ENCODE results near the gene ENG. TPM values are rescaled to one million over a fixed set of nuclear protein-coding genes. Genes with fewer than 3 reads are reported as not detected.
"Not testable (repeated sequence)": the region's sequence is repeated elsewhere in the genome, so short reads cannot be mapped to it uniquely, and the experiment has no call there.

ENG gene
- total RNA-seq, 1 experiment from 2014 or later = not detected

- no peak for DNase-seq
- Histone ChIP-seq H3K79me2 (ENCODE audit: low read length) (no peaks in the 10 kb centered on the region), H3K9me2 (replicated peaks; ENCODE audit: insufficient read depth, low read length) (no peaks in the 10 kb centered on the region), H4K20me1 (ENCODE audit: insufficient read depth, low read depth, low read length) (no peaks in the 10 kb centered on the region), H3K27ac (ENCODE audit: low read length) (no peak overlapping the region), H3K27me3 (ENCODE audit: low read length) (no peaks in the 10 kb centered on the region), H3K9me3 (ENCODE audit: low read length) (no peaks in the 10 kb centered on the region), H3K4me3 (ENCODE audit: low read length) (no peak overlapping the region), H2AFZ (ENCODE audit: low read length) (no peak overlapping the region), H3K4me2 (ENCODE audit: low read depth, low read length, poor library complexity, severe bottlenecking) (no peak overlapping the region), H3K4me1 (ENCODE audit: low read length) (no peaks in the 10 kb centered on the region), H3K36me3 (ENCODE audit: insufficient read depth, low read length) (peaks cover 11% of the 10 kb centered on the region), H3K9ac (ENCODE audit: low read length) (no peak overlapping the region)
Measured at GRCh38 chr9:127884427-127884911, 30.0 kb upstream of the ENG start.

GRCh38 chr9:127883959-127884358 lies 29.5 kb upstream of the ENG start:
- no peaks in the 10 kb centered on the region for H4K20me1 ChIP-seq (ENCODE audit: insufficient read depth, low read depth, low read length)
- H3K27me3 ChIP-seq (ENCODE audit: low read length) = no peaks in the 10 kb centered on the region
- no peak overlapping the region for H3K27ac ChIP-seq (ENCODE audit: low read length)
- H3K4me2 ChIP-seq (ENCODE audit: low read depth, low read length, poor library complexity, severe bottlenecking) = no peak overlapping the region
- H3K4me3 ChIP-seq (ENCODE audit: low read length) = no peak overlapping the region
- DNase-seq = no peak
- no peaks in the 10 kb centered on the region for H3K79me2 ChIP-seq (ENCODE audit: low read length)
- H3K4me1 ChIP-seq (ENCODE audit: low read length) = 0 out of 2 replicates have a peak, but pooled peaks cover 1% of the 10 kb centered on the region
- H3K9me2 ChIP-seq (replicated peaks; ENCODE audit: insufficient read depth, low read length) = no peaks in the 10 kb centered on the region
- no peak overlapping the region for H3K9ac ChIP-seq (ENCODE audit: low read length)
- no peaks in the 10 kb centered on the region for H3K9me3 ChIP-seq (ENCODE audit: low read length)
- no peak overlapping the region for H2AFZ ChIP-seq (ENCODE audit: low read length)
- peaks cover 11% of the 10 kb centered on the region for H3K36me3 ChIP-seq (ENCODE audit: insufficient read depth, low read length)

GRCh38 chr9:127881715-127882114 lies 27.3 kb upstream of the ENG start:
- not testable (repeated sequence) for H3K9ac ChIP-seq (ENCODE audit: low read length)

GRCh38 chr9:127880143-127880542 lies 25.7 kb upstream of the ENG start:
- H3K27me3 ChIP-seq (ENCODE audit: low read length) = no peaks in the 10 kb centered on the region
- no peak overlapping the region for H3K4me3 ChIP-seq (ENCODE audit: low read length)
- H2AFZ ChIP-seq (ENCODE audit: low read length) = no peak overlapping the region
- no peaks in the 10 kb centered on the region for H3K36me3 ChIP-seq (ENCODE audit: insufficient read depth, low read length)
- H3K4me1 ChIP-seq (ENCODE audit: low read length) = 0 out of 2 replicates have a peak, but pooled peaks cover 2% of the 10 kb centered on the region
- no peaks in the 10 kb centered on the region for H3K9me3 ChIP-seq (ENCODE audit: low read length)
- H3K9ac ChIP-seq (ENCODE audit: low read length) = no peak overlapping the region
- no peaks in the 10 kb centered on the region for H3K9me2 ChIP-seq (replicated peaks; ENCODE audit: insufficient read depth, low read length)
- no peak overlapping the region for H3K4me2 ChIP-seq (ENCODE audit: low read depth, low read length, poor library complexity, severe bottlenecking)
- no peaks in the 10 kb centered on the region for H4K20me1 ChIP-seq (ENCODE audit: insufficient read depth, low read depth, low read length)
- no peak for DNase-seq
- no peak overlapping the region for H3K27ac ChIP-seq (ENCODE audit: low read length)
- no peaks in the 10 kb centered on the region for H3K79me2 ChIP-seq (ENCODE audit: low read length)

More at GRCh38 chr9:127881715-127882114, 27.3 kb upstream of the ENG start:
- H3K9me3 ChIP-seq (ENCODE audit: low read length); H3K27ac ChIP-seq (ENCODE audit: low read length); H3K4me2 ChIP-seq (ENCODE audit: low read depth, low read length, poor library complexity, severe bottlenecking); H2AFZ ChIP-seq (ENCODE audit: low read length); DNase-seq; H4K20me1 ChIP-seq (ENCODE audit: insufficient read depth, low read depth, low read length); H3K4me1 ChIP-seq (ENCODE audit: low read length); H3K9me2 ChIP-seq (replicated peaks; ENCODE audit: insufficient read depth, low read length); H3K4me3 ChIP-seq (ENCODE audit: low read length); H3K27me3 ChIP-seq (ENCODE audit: low read length); H3K36me3 ChIP-seq (ENCODE audit: insufficient read depth, low read length); H3K79me2 ChIP-seq (ENCODE audit: low read length): not testable (repeated sequence)

- Histone ChIP-seq H4K20me1 (ENCODE audit: insufficient read depth, low read depth, low read length) (no peaks in the 10 kb centered on the region), H3K9me3 (ENCODE audit: low read length) (no peaks in the 10 kb centered on the region), H3K27me3 (ENCODE audit: low read length) (no peaks in the 10 kb centered on the region), H3K4me1 (ENCODE audit: low read length) (0 out of 2 replicates have a peak, but pooled peaks cover 2% of the 10 kb centered on the region), H3K36me3 (ENCODE audit: insufficient read depth, low read length) (no peaks in the 10 kb centered on the region), H3K9me2 (replicated peaks; ENCODE audit: insufficient read depth, low read length) (no peaks in the 10 kb centered on the region), H2AFZ (ENCODE audit: low read length) (no peak overlapping the region), H3K79me2 (ENCODE audit: low read length) (no peaks in the 10 kb centered on the region), H3K9ac (ENCODE audit: low read length) (no peak overlapping the region), H3K4me2 (ENCODE audit: low read depth, low read length, poor library complexity, severe bottlenecking) (no peak overlapping the region), H3K4me3 (ENCODE audit: low read length) (no peak overlapping the region), H3K27ac (ENCODE audit: low read length) (no peak overlapping the region)
- DNase-seq = no peak
Measured at GRCh38 chr9:127878652-127879390, 24.4 kb upstream of the ENG start.

- H4K20me1 ChIP-seq (ENCODE audit: insufficient read depth, low read depth, low read length) = no peaks in the 10 kb centered on the region
- no peak overlapping the region for H3K9ac ChIP-seq (ENCODE audit: low read length)
- no peaks in the 10 kb centered on the region for H3K36me3 ChIP-seq (ENCODE audit: insufficient read depth, low read length)
- H2AFZ ChIP-seq (ENCODE audit: low read length) = no peak overlapping the region
- 0 out of 2 replicates have a peak, but pooled peaks cover 2% of the 10 kb centered on the region for H3K4me1 ChIP-seq (ENCODE audit: low read length)
- no peak overlapping the region for H3K4me3 ChIP-seq (ENCODE audit: low read length)
- no peaks in the 10 kb centered on the region for H3K27me3 ChIP-seq (ENCODE audit: low read length)
- no peaks in the 10 kb centered on the region for H3K79me2 ChIP-seq (ENCODE audit: low read length)
- no peaks in the 10 kb centered on the region for H3K9me2 ChIP-seq (replicated peaks; ENCODE audit: insufficient read depth, low read length)
- no peak for DNase-seq
- no peak overlapping the region for H3K4me2 ChIP-seq (ENCODE audit: low read depth, low read length, poor library complexity, severe bottlenecking)
- no peaks in the 10 kb centered on the region for H3K9me3 ChIP-seq (ENCODE audit: low read length)
- H3K27ac ChIP-seq (ENCODE audit: low read length) = no peak overlapping the region
Measured at GRCh38 chr9:127878001-127878651, 23.7 kb upstream of the ENG start.

GRCh38 chr9:127877566-127877998 lies 23.1 kb upstream of the ENG start, which contains the start of gene AK1:
Gene AK1 (minus strand): TSS chr9:127877675. CDS start chr9:127874617, 3,058 bp downstream.
- no peak within 1 kb of the TSS for H3K9ac ChIP-seq (ENCODE audit: low read length)
- no peaks in the 10 kb centered on the region for H3K79me2 ChIP-seq (ENCODE audit: low read length)
- no peaks in the 10 kb centered on the region for H3K27me3 ChIP-seq (ENCODE audit: low read length)
- no peak within 1 kb of the TSS for H3K4me3 ChIP-seq (ENCODE audit: low read length)
- H3K27ac ChIP-seq (ENCODE audit: low read length) = no peak within 1 kb of the TSS
- H3K4me1 ChIP-seq (ENCODE audit: low read length) = 0 out of 2 replicates have a peak, but pooled peaks cover 2% of the 10 kb centered on the region
- H2AFZ ChIP-seq (ENCODE audit: low read length) = no peak within 1 kb of the TSS
- no peaks in the 10 kb centered on the region for H3K36me3 ChIP-seq (ENCODE audit: insufficient read depth, low read length)
- no peaks in the 10 kb centered on the region for H4K20me1 ChIP-seq (ENCODE audit: insufficient read depth, low read depth, low read length)
- H3K9me3 ChIP-seq (ENCODE audit: low read length) = no peaks in the 10 kb centered on the region
- no peaks in the 10 kb centered on the region for H3K9me2 ChIP-seq (replicated peaks; ENCODE audit: insufficient read depth, low read length)
- DNase-seq = no peak
- no peak within 1 kb of the TSS for H3K4me2 ChIP-seq (ENCODE audit: low read depth, low read length, poor library complexity, severe bottlenecking)

GRCh38 chr9:127876764-127877562 lies 22.5 kb upstream of the ENG start:
- no peaks in the 10 kb centered on the region for H3K36me3 ChIP-seq (ENCODE audit: insufficient read depth, low read length)
- H3K4me2 ChIP-seq (ENCODE audit: low read depth, low read length, poor library complexity, severe bottlenecking) = no peak overlapping the region
- 0 out of 2 replicates have a peak, but pooled peaks cover 2% of the 10 kb centered on the region for H3K4me1 ChIP-seq (ENCODE audit: low read length)
- H3K4me3 ChIP-seq (ENCODE audit: low read length) = no peak overlapping the region
- no peak overlapping the region for H3K27ac ChIP-seq (ENCODE audit: low read length)
- no peaks in the 10 kb centered on the region for H3K9me2 ChIP-seq (replicated peaks; ENCODE audit: insufficient read depth, low read length)
- no peaks in the 10 kb centered on the region for H3K9me3 ChIP-seq (ENCODE audit: low read length)
- H3K9ac ChIP-seq (ENCODE audit: low read length) = no peak overlapping the region
- no peaks in the 10 kb centered on the region for H3K79me2 ChIP-seq (ENCODE audit: low read length)
- H4K20me1 ChIP-seq (ENCODE audit: insufficient read depth, low read depth, low read length) = no peaks in the 10 kb centered on the region
- H3K27me3 ChIP-seq (ENCODE audit: low read length) = no peaks in the 10 kb centered on the region
- DNase-seq = no peak
- no peak overlapping the region for H2AFZ ChIP-seq (ENCODE audit: low read length)
